ENCODE results near the gene LMF1.

The LMF1 gene

GRCh38 chr16:899683-900060 is 71.1 kb downstream of the LMF1 start:
- no peak for DNase-seq (ENCODE audit: low spot score)
- Mint-ChIP-seq H3K36me3 (ENCODE audit: low read depth) (no peaks in the 10 kb centered on the region), H3K4me3 (no peak overlapping the region), H3K27me3 (ENCODE audit: low read depth) (no peaks in the 10 kb centered on the region), H3K27ac (no peak overlapping the region), H3K9me3 (no peaks in the 10 kb centered on the region), H3K4me1 (ENCODE audit: low read depth) (no peaks in the 10 kb centered on the region)

GRCh38 chr16:898761-899682 is 71.8 kb downstream of the LMF1 start:
- no peaks in the 10 kb centered on the region for H3K9me3 Mint-ChIP-seq
- no peak for DNase-seq (ENCODE audit: low spot score)
- no peaks in the 10 kb centered on the region for H3K4me1 Mint-ChIP-seq (ENCODE audit: low read depth)
- H3K4me3 Mint-ChIP-seq: no peak overlapping the region
- no peaks in the 10 kb centered on the region for H3K27me3 Mint-ChIP-seq (ENCODE audit: low read depth)
- H3K27ac Mint-ChIP-seq: no peak overlapping the region
- no peaks in the 10 kb centered on the region for H3K36me3 Mint-ChIP-seq (ENCODE audit: low read depth)

GRCh38 chr16:898216-898615 is 72.6 kb downstream of the LMF1 start:
- Mint-ChIP-seq H3K27ac (no peak overlapping the region), H3K36me3 (ENCODE audit: low read depth) (no peaks in the 10 kb centered on the region), H3K27me3 (ENCODE audit: low read depth) (no peaks in the 10 kb centered on the region), H3K4me1 (ENCODE audit: low read depth) (no peaks in the 10 kb centered on the region), H3K4me3 (no peak overlapping the region), H3K9me3 (no peaks in the 10 kb centered on the region)
- DNase-seq (ENCODE audit: low spot score): no peak

GRCh38 chr16:897701-898100 is 73.1 kb downstream of the LMF1 start:
- no peak for DNase-seq (ENCODE audit: low spot score)
- Mint-ChIP-seq H3K27me3 (ENCODE audit: low read depth) (no peaks in the 10 kb centered on the region), H3K27ac (no peak overlapping the region), H3K4me3 (no peak overlapping the region), H3K9me3 (no peaks in the 10 kb centered on the region), H3K4me1 (ENCODE audit: low read depth) (no peaks in the 10 kb centered on the region), H3K36me3 (ENCODE audit: low read depth) (no peaks in the 10 kb centered on the region)

GRCh38 chr16:897200-897543 is 73.6 kb downstream of the LMF1 start:
- Mint-ChIP-seq H3K9me3 (no peaks in the 10 kb centered on the region), H3K4me3 (no peak overlapping the region), H3K27ac (no peak overlapping the region), H3K4me1 (ENCODE audit: low read depth) (no peaks in the 10 kb centered on the region), H3K27me3 (ENCODE audit: low read depth) (no peaks in the 10 kb centered on the region), H3K36me3 (ENCODE audit: low read depth) (no peaks in the 10 kb centered on the region)
- no peak for DNase-seq (ENCODE audit: low spot score)

- Mint-ChIP-seq H3K4me3 (no peak overlapping the region), H3K36me3 (ENCODE audit: low read depth) (no peaks in the 10 kb centered on the region), H3K4me1 (ENCODE audit: low read depth) (no peaks in the 10 kb centered on the region), H3K27ac (no peak overlapping the region), H3K9me3 (no peaks in the 10 kb centered on the region), H3K27me3 (ENCODE audit: low read depth) (no peaks in the 10 kb centered on the region)
- DNase-seq (ENCODE audit: low spot score): no peak
Measured at GRCh38 chr16:896261-897199, 74.3 kb downstream of the LMF1 start.

- Mint-ChIP-seq H3K4me3 (no peak overlapping the region), H3K36me3 (ENCODE audit: low read depth) (no peaks in the 10 kb centered on the region)
Measured at GRCh38 chr16:895371-895770, 75.4 kb downstream of the LMF1 start.

GRCh38 chr16:894841-895240 is 75.9 kb downstream of the LMF1 start:
- Mint-ChIP-seq H3K4me1 (ENCODE audit: low read depth) (no peaks in the 10 kb centered on the region), H3K36me3 (ENCODE audit: low read depth) (no peaks in the 10 kb centered on the region), H3K27me3 (ENCODE audit: low read depth) (no peaks in the 10 kb centered on the region), H3K4me3 (no peak overlapping the region), H3K9me3 (no peaks in the 10 kb centered on the region), H3K27ac (no peak overlapping the region)
- no peak for DNase-seq (ENCODE audit: low spot score)

More at GRCh38 chr16:895371-895770, 75.4 kb downstream of the LMF1 start:
- H3K9me3 Mint-ChIP-seq: no peaks in the 10 kb centered on the region
- H3K4me1 Mint-ChIP-seq (ENCODE audit: low read depth): no peaks in the 10 kb centered on the region
- DNase-seq (ENCODE audit: low spot score): no peak
- no peak overlapping the region for H3K27ac Mint-ChIP-seq
- H3K27me3 Mint-ChIP-seq (ENCODE audit: low read depth): no peaks in the 10 kb centered on the region

GRCh38 chr16:894136-894535 is 76.6 kb downstream of the LMF1 start:
- no peaks in the 10 kb centered on the region for H3K9me3 Mint-ChIP-seq
- H3K36me3 Mint-ChIP-seq (ENCODE audit: low read depth): no peaks in the 10 kb centered on the region
- no peaks in the 10 kb centered on the region for H3K4me1 Mint-ChIP-seq (ENCODE audit: low read depth)
- H3K27me3 Mint-ChIP-seq (ENCODE audit: low read depth): no peaks in the 10 kb centered on the region
- H3K27ac Mint-ChIP-seq: no peak overlapping the region
- no peak overlapping the region for H3K4me3 Mint-ChIP-seq
- DNase-seq (ENCODE audit: low spot score): no peak

GRCh38 chr16:893360-893759 is 77.4 kb downstream of the LMF1 start:
- Mint-ChIP-seq H3K4me3 (no peak overlapping the region), H3K4me1 (ENCODE audit: low read depth) (no peaks in the 10 kb centered on the region)

GRCh38 chr16:892536-893255 is 78.1 kb downstream of the LMF1 start:
- no peak overlapping the region for H3K4me3 Mint-ChIP-seq
- no peak overlapping the region for H3K27ac Mint-ChIP-seq
- no peaks in the 10 kb centered on the region for H3K27me3 Mint-ChIP-seq (ENCODE audit: low read depth)
- no peaks in the 10 kb centered on the region for H3K4me1 Mint-ChIP-seq (ENCODE audit: low read depth)
- DNase-seq (ENCODE audit: low spot score): no peak
- no peaks in the 10 kb centered on the region for H3K9me3 Mint-ChIP-seq
- H3K36me3 Mint-ChIP-seq (ENCODE audit: low read depth): no peaks in the 10 kb centered on the region

More at GRCh38 chr16:893360-893759, 77.4 kb downstream of the LMF1 start:
- no peaks in the 10 kb centered on the region for H3K36me3 Mint-ChIP-seq (ENCODE audit: low read depth)
- H3K27me3 Mint-ChIP-seq (ENCODE audit: low read depth): no peaks in the 10 kb centered on the region
- no peaks in the 10 kb centered on the region for H3K9me3 Mint-ChIP-seq
- no peak overlapping the region for H3K27ac Mint-ChIP-seq
- DNase-seq (ENCODE audit: low spot score): no peak

GRCh38 chr16:892006-892405 is 78.8 kb downstream of the LMF1 start:
- H3K4me1 Mint-ChIP-seq (ENCODE audit: low read depth): no peaks in the 10 kb centered on the region
- no peaks in the 10 kb centered on the region for H3K9me3 Mint-ChIP-seq
- H3K27ac Mint-ChIP-seq: no peak overlapping the region
- H3K27me3 Mint-ChIP-seq (ENCODE audit: low read depth): no peaks in the 10 kb centered on the region
- no peaks in the 10 kb centered on the region for H3K36me3 Mint-ChIP-seq (ENCODE audit: low read depth)
- H3K4me3 Mint-ChIP-seq: no peak overlapping the region
- DNase-seq (ENCODE audit: low spot score): no peak

- Mint-ChIP-seq H3K9me3 (no peaks in the 10 kb centered on the region), H3K27ac (no peak overlapping the region), H3K27me3 (ENCODE audit: low read depth) (no peaks in the 10 kb centered on the region), H3K36me3 (ENCODE audit: low read depth) (no peaks in the 10 kb centered on the region), H3K4me1 (ENCODE audit: low read depth) (no peaks in the 10 kb centered on the region), H3K4me3 (no peak overlapping the region)
- no peak for DNase-seq (ENCODE audit: low spot score)
Measured at GRCh38 chr16:891353-891740, 79.4 kb downstream of the LMF1 start.
